Mammary epithelial cell (primary cell): ENCODE measurements around the gene BRAF.

Experiments used
- CTCF ChIP-seq, 2 donors: IDR thresholded peaks in 1 of 2; conservative IDR thresholded peaks in 1 of 2; 2 replicates each; pipeline ENCODE4 v1.5.1; 2011 to 2012; ENCODE audit warnings: inconsistent platforms in 2 of 2, low read length in 2 of 2, mild to moderate bottlenecking in 2 of 2, control low read depth in 1 of 2, low read depth in 1 of 2; ENCODE audit not compliant: insufficient read depth in 1 of 2; ENCODE audit errors: extremely low read depth in 1 of 2
- EZH2 ChIP-seq: IDR thresholded peaks from 2 replicates; pipeline ENCODE4 v1.6.1; 2012; ENCODE audit warnings: low read length, inconsistent platforms, borderline replicate concordance

- TF ChIP-seq EZH2 (no peak), CTCF (conservative IDR thresholded peaks at IDR 0.05 in 1 of 2, IDR thresholded peaks at IDR 0.05 in 1 of 2; ENCODE audit: extremely low read depth in 1 of 2, insufficient read depth in 1 of 2, low read depth in 1 of 2, low read length in 2 of 2) (no peak)
Observed at GRCh38 chr7:140908361-140908760, 16.4 kb downstream of the BRAF start.
